ENCODE results near the gene INHBC. TPM values are rescaled to one million over a fixed set of nuclear protein-coding genes. Genes with fewer than 3 reads are reported as not detected.

INHBC gene
- total RNA-seq, 1 donor from 2014 or later = not detected

DNA sequence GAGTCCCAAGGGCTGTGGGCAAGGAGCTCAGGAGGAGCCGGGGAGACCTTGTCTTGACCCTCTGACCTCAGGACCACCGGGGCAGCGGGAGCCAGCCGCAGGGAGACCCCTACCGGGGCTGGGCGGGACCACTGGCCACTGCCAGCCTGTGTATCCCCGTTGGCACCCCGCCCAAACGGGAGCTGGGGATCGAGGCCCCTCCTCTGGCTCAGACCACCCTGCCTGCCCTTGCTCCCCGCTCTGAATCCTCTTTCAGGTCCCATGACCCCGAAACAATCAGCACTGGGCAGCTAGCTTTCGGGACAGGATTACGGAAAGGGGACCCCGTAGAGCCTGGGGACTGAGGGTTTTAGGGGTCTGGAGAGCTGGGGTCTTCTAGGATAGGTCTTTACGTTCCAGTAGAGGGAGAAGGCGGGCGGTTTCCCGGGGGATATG lies 26.3 kb downstream of the INHBC start:
- TF ChIP-seq, protein P1, sequence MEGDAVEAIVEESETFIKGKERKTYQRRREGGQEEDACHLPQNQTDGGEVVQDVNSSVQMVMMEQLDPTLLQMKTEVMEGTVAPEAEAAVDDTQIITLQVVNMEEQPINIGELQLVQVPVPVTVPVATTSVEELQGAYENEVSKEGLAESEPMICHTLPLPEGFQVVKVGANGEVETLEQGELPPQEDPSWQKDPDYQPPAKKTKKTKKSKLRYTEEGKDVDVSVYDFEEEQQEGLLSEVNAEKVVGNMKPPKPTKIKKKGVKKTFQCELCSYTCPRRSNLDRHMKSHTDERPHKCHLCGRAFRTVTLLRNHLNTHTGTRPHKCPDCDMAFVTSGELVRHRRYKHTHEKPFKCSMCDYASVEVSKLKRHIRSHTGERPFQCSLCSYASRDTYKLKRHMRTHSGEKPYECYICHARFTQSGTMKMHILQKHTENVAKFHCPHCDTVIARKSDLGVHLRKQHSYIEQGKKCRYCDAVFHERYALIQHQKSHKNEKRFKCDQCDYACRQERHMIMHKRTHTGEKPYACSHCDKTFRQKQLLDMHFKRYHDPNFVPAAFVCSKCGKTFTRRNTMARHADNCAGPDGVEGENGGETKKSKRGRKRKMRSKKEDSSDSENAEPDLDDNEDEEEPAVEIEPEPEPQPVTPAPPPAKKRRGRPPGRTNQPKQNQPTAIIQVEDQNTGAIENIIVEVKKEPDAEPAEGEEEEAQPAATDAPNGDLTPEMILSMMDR (IDR thresholded peaks at IDR 0.05; ENCODE audit: insufficient read depth, low read length, severe bottlenecking) = no peak
- Histone ChIP-seq H3K36me3 (ENCODE audit: control insufficient read depth, insufficient read depth, low read length) (no peaks in the 10 kb centered on the region), H3K4me3 (ENCODE audit: low read depth, low read length) (peak overlapping the region; percentile 53), H3K27me3 (ENCODE audit: control insufficient read depth, insufficient read depth, low read length) (peaks cover 5% of the 10 kb centered on the region)
- DNase-seq (ENCODE audit: low read depth) (no peak), FAIRE-seq (no peak)

DNA sequence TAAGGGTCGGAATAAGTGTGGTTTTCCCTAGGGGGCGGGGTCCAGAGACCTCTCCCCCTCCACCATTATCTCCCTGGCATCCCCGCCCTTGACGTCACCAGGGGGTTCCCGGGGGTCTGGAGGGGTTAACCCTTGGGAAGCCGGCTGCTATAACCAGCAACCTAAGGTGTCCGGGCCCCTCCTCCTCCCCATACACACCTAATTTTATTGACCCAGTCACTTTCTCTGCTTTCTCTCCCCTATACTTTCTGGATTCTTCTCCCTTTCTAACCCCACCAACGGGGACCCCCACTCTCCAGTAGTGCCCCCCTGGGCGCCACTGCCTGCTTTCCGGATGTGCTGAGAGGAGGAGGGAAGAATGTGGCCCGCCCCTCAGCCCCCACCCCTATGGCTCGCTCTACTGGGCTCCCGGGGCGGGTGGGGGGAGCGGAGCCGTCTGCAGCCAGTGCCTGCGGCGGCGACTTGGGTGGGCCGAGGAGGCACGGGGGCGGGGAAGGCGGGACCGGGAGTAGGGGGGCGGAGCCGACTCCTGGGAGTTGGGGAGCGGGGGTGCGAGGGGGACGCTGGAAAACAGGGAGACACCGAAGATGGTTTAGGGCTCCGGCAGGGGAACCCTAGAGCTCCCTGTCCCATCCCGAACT lies 26.8 kb downstream of the INHBC start:
- H3K27me3 ChIP-seq (ENCODE audit: control insufficient read depth, insufficient read depth, low read length) = peaks cover 5% of the 10 kb centered on the region
- H3K36me3 ChIP-seq (ENCODE audit: control insufficient read depth, insufficient read depth, low read length) = no peaks in the 10 kb centered on the region
- H3K4me3 ChIP-seq (ENCODE audit: low read depth, low read length) = peak overlapping the region; percentile 53
- TF ChIP-seq, protein P1 (IDR thresholded peaks at IDR 0.05; ENCODE audit: insufficient read depth, low read length, severe bottlenecking) = no peak
- DNase-seq (ENCODE audit: low read depth) (no peak), FAIRE-seq (no peak)

DNA sequence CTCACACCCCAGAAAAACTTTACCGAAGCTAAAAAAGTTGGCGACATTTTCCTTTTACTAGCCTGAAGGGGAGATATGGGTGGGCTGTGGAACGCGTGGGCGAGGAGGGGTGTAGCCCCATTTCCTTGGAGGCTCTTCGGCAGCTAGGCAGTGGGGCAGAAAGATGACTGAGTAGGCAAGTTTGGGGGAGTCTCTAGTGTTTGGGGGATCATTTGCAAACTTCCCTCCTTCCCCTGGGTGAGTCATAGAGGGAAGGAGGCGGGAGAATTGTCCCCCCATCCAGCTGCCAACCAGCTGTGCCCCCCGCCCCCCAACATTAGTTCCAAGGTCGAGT lies 27.3 kb downstream of the INHBC start:
- peaks cover 5% of the 10 kb centered on the region for H3K27me3 ChIP-seq (ENCODE audit: control insufficient read depth, insufficient read depth, low read length)
- H3K36me3 ChIP-seq (ENCODE audit: control insufficient read depth, insufficient read depth, low read length) = no peaks in the 10 kb centered on the region
- peak overlapping the region; percentile 53 for H3K4me3 ChIP-seq (ENCODE audit: low read depth, low read length)
- TF ChIP-seq, protein P1 (IDR thresholded peaks at IDR 0.05; ENCODE audit: insufficient read depth, low read length, severe bottlenecking) = no peak
- no peak for FAIRE-seq
- DNase-seq (ENCODE audit: low read depth) = no peak

DNA sequence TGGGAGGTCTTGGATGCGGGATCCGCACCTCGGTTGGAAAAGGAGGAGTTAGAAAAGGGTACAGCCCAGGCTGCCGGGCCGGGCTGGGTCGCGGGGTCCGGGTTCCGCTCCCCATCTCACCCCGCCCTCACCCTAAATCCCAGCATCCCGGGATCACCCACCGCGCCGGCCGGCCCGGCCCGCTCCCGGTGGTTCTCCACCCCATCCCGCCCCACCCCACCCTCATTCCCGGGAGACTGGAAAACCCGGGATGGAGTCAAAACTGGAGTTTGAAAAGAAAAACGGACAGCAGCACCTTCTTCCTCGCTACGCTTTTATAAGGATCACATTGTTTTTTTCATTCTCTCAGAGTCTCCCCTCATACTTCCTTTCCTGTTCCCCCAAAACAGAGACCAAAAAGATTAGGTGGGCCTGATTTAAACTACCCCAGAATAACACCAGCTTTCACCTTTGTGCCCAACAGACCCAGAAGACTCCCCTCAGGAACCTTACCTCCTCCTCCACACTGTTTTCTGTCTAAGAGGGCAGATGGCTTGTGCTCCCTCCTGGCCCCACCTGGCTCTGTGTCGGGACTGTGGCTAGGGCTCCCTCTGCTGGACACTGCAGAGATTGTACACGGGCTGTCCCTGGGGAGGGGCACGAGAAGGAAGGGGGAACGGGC lies 27.8 kb downstream of the INHBC start:
- TF ChIP-seq, protein P1 (IDR thresholded peaks at IDR 0.05; ENCODE audit: insufficient read depth, low read length, severe bottlenecking) = peak; percentile 92
- peaks cover 5% of the 10 kb centered on the region for H3K27me3 ChIP-seq (ENCODE audit: control insufficient read depth, insufficient read depth, low read length)
- FAIRE-seq = no peak

DNA sequence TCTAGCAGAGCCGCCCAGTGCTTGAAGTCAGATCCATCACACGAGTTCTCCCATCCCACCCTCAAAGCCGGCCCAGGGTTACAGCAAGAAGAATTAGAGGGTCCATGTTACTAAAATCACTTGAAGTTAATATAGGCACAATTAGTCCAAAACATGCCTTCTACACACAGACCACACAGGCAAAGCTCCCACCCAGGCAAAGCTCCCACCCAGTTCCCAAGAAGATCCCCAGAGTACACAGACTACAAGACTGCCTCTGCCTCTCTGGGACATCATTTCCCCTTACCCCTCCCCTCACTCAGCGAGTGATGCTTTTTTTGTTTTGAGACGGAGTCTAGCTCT lies 28.3 kb downstream of the INHBC start:
- Histone ChIP-seq H3K36me3 (ENCODE audit: control insufficient read depth, insufficient read depth, low read length) (no peaks in the 10 kb centered on the region), H3K27me3 (ENCODE audit: control insufficient read depth, insufficient read depth, low read length) (peaks cover 8% of the 10 kb centered on the region), H3K4me3 (ENCODE audit: low read depth, low read length) (no peak overlapping the region)
- TF ChIP-seq, protein P1 (IDR thresholded peaks at IDR 0.05; ENCODE audit: insufficient read depth, low read length, severe bottlenecking) = no peak
- DNase-seq (ENCODE audit: low read depth) (no peak), FAIRE-seq (no peak)

More for the DNA sequence above, 27.8 kb downstream of the INHBC start:
- no peaks in the 10 kb centered on the region for H3K36me3 ChIP-seq (ENCODE audit: control insufficient read depth, insufficient read depth, low read length)
- peak; percentile 84 for DNase-seq (ENCODE audit: low read depth)
- peak overlapping the region; percentile 53 for H3K4me3 ChIP-seq (ENCODE audit: low read depth, low read length)

All from bronchial epithelial cell (primary cell).